GM23338 (cell line): ENCODE results near the gene PAGR1. TPM values are rescaled to one million over a fixed set of nuclear protein-coding genes. Genes with fewer than 3 reads are reported as not detected.

ENCODE experiments used
- ATAC-seq: fragments of 200-7000 bp; cut with Tn5 transposase; 3 replicates; pipeline ENCODE4 v1.9.1; 2020
- DNase-seq: peaks from one replicate; pipeline ENCODE4 v3.0.0-alpha.2; 2015; ENCODE audit warnings: low spot score
- H2AFZ ChIP-seq: fragments of 200-600 bp; sonication (generic); 2 replicates; pipeline ENCODE4 v1.8.0; 2016; ENCODE audit warnings: antibody characterized with exemption, mild to moderate bottlenecking, moderate library complexity
- H3F3A ChIP-seq: fragments of 200-600 bp; sonication (generic); replicated peaks from 2 replicates; pipeline ENCODE4 v1.8.0; 2017; ENCODE audit warnings: antibody characterized with exemption, mixed run types, low read depth
- H3K27ac ChIP-seq: fragments of 200-600 bp; sonication (generic); 2 replicates; pipeline ENCODE4 v1.6.1; 2016; ENCODE audit warnings: low read depth
- H3K27me3 ChIP-seq: fragments of 200-600 bp; sonication (generic); 2 replicates; pipeline ENCODE4 v1.8.0; 2016; ENCODE audit warnings: mild to moderate bottlenecking, mixed run types, moderate library complexity; ENCODE audit not compliant: insufficient read depth
- H3K36me3 ChIP-seq: fragments of 200-600 bp; sonication (generic); 2 replicates; pipeline ENCODE4 v1.8.0; 2016; ENCODE audit warnings: mild to moderate bottlenecking; ENCODE audit not compliant: insufficient read depth
- H3K4me1 ChIP-seq: fragments of 200-600 bp; sonication (generic); 2 replicates; pipeline ENCODE4 v1.8.0; 2016; ENCODE audit warnings: mild to moderate bottlenecking, moderate library complexity; ENCODE audit not compliant: insufficient read depth
- H3K4me2 ChIP-seq: fragments of 200-600 bp; sonication (generic); 2 replicates; pipeline ENCODE4 v1.7.1; 2017; ENCODE audit warnings: mixed run types
- H3K4me3 ChIP-seq: fragments of 200-600 bp; sonication (generic); 2 replicates; pipeline ENCODE4 v1.6.1; 2016; ENCODE audit warnings: mixed run types
- H3K79me2 ChIP-seq: fragments of 200-600 bp; sonication (generic); replicated peaks from 2 replicates; pipeline ENCODE4 v1.8.0; 2017; ENCODE audit warnings: mild to moderate bottlenecking; ENCODE audit not compliant: insufficient read depth
- H3K9me2 ChIP-seq: fragments of 200-600 bp; sonication (generic); 2 replicates; pipeline ENCODE4 v1.8.0; 2017; ENCODE audit not compliant: insufficient read depth
- H4K20me1 ChIP-seq: fragments of 200-600 bp; sonication (generic); replicated peaks from 2 replicates; pipeline ENCODE4 v1.8.0; 2017; ENCODE audit warnings: mild to moderate bottlenecking; ENCODE audit not compliant: insufficient read depth
- H3K27ac Mint-ChIP-seq: 2 replicates; pipeline ENCODE4 v1.8.0; 2020; ENCODE audit warnings: inconsistent platforms, mild to moderate bottlenecking, moderate library complexity, mixed read lengths
- H3K27me3 Mint-ChIP-seq: 3 replicates; pipeline ENCODE4 v1.8.0; 2022; ENCODE audit warnings: low read depth, mild to moderate bottlenecking, moderate library complexity, mixed read lengths, inconsistent platforms; ENCODE audit not compliant: insufficient read depth, poor library complexity
- H3K36me3 Mint-ChIP-seq: 3 replicates; pipeline ENCODE4 v1.8.0; 2021; ENCODE audit warnings: low read depth, mild to moderate bottlenecking, inconsistent platforms, moderate library complexity, mixed read lengths
- H3K4me1 Mint-ChIP-seq: 3 replicates; pipeline ENCODE4 v1.8.0; 2020; ENCODE audit warnings: mild to moderate bottlenecking, inconsistent platforms, mixed read lengths
- H3K4me3 Mint-ChIP-seq: 3 replicates; pipeline ENCODE4 v1.8.0; 2021; ENCODE audit warnings: moderate library complexity, mild to moderate bottlenecking, inconsistent platforms, mixed read lengths
- H3K9me3 Mint-ChIP-seq: 3 replicates; pipeline ENCODE4 v1.8.0; 2020; ENCODE audit warnings: moderate library complexity, mild to moderate bottlenecking, inconsistent platforms, mixed read lengths
- CREB1 ChIP-seq: fragments of 250-450 bp; sonication (Bioruptor Pico); IDR thresholded peaks from 2 replicates; pipeline ENCODE4 v1.5.0; 2020; ENCODE audit warnings: low read depth, mild to moderate bottlenecking, moderate library complexity
- CTCF ChIP-seq, 2 experiments: fragments of 200-600 bp in 1 of 2; sonication (generic) in 1 of 2; conservative IDR thresholded peaks; 2 replicates each; pipeline versions ENCODE4 v1.5.1 to v1.6.1; 2016 to 2017; ENCODE audit warnings: antibody characterized with exemption in 2 of 2, low read depth in 2 of 2, mild to moderate bottlenecking in 2 of 2, moderate library complexity in 1 of 2
- ETS1 ChIP-seq: IDR thresholded peaks from 2 replicates; pipeline ENCODE4 v1.6.1; 2016; ENCODE audit warnings: antibody characterized with exemption
- EZH2 ChIP-seq: fragments of 200-600 bp; sonication (generic); IDR thresholded peaks from one replicate; pipeline ENCODE4 v1.8.0; 2017; ENCODE audit warnings: antibody characterized with exemption, mild to moderate bottlenecking, low read depth; ENCODE audit not compliant: unreplicated experiment
- EZH2phosphoT487 ChIP-seq: fragments of 200-600 bp; sonication (generic); IDR thresholded peaks from one replicate; pipeline ENCODE4 v1.8.1; 2018; ENCODE audit warnings: antibody characterized with exemption; ENCODE audit not compliant: unreplicated experiment
- NANOG ChIP-seq: IDR thresholded peaks from 2 replicates; pipeline ENCODE4 v1.6.1; 2016; ENCODE audit warnings: antibody characterized with exemption, borderline replicate concordance
- POLR2AphosphoS5 ChIP-seq: IDR thresholded peaks from 2 replicates; pipeline ENCODE4 v1.6.1; 2016; ENCODE audit warnings: antibody characterized with exemption, low read depth
- REST ChIP-seq: IDR thresholded peaks from one replicate; pipeline ENCODE4 v1.6.1; 2018; ENCODE audit warnings: antibody characterized with exemption; ENCODE audit not compliant: unreplicated experiment
- STAT1 ChIP-seq: IDR thresholded peaks from one replicate; pipeline ENCODE4 v1.6.1; 2016; ENCODE audit warnings: antibody characterized with exemption; ENCODE audit not compliant: unreplicated experiment
- ZNF114 ChIP-seq: fragments of 250-450 bp; sonication (Bioruptor Pico); IDR thresholded peaks from 2 replicates; pipeline ENCODE4 v1.5.0; 2020; ENCODE audit warnings: mild to moderate bottlenecking, moderate library complexity
- ZNF331 ChIP-seq: fragments of 250-450 bp; sonication (Bioruptor Pico); IDR thresholded peaks from 2 replicates; pipeline ENCODE4 v1.5.0; 2020; ENCODE audit warnings: low read depth, mild to moderate bottlenecking, moderate library complexity
- long read RNA-seq: library from polyadenylated mRNA; unstranded; transcript quantifications from one replicate; pipeline ENCODE4 v2.0.0, GENCODE V29; 2020; ENCODE audit not compliant: unreplicated experiment
- polyA plus RNA-seq: library from polyadenylated mRNA; unstranded; fragments of >200 nt; fragmentation: Nextera tagmentation; extraction: Ambion mirVana; gene quantifications from 2 replicates; pipeline ENCODE4 v1.2.1, GENCODE V29; 2016
- total RNA-seq: library from RNA; depleted of rRNA; stranded (reverse); fragments of >200 nt; shearing (Covaris generic); gene quantifications from 2 replicates; pipeline ENCODE4 v1.2.3, GENCODE V29; 2014; rRNA removed

PAGR1 gene
- total RNA-seq (59.7 and 67.6 TPM in 2 replicates), polyA plus RNA-seq (76.7 and 78.7 TPM in 2 replicates)
- long read RNA-seq, transcript PAGR1-201 (3 exons, 1,702 nt), result major isoform, 74 of 75 reads
- long read RNA-seq, partial matches to known transcripts, result 1 of 75 reads
- long read RNA-seq, other reads (novel, unspliced or antisense), result 0 of 75 reads

- H3K79me2 ChIP-seq, result peaks cover 23% of the 10 kb centered on the region
- H3K4me3 ChIP-seq, result peak within 1 kb of the TSS; percentile 100
- H3K27ac ChIP-seq, result peak within 1 kb of the TSS; percentile 78
- Mint-ChIP-seq H3K9me3 (peaks cover 4% of the 10 kb centered on the region; the same call in 1 of the 3 replicates), H3K4me3 (peak within 1 kb of the TSS; percentile 96), H3K4me1 (peaks cover 53% of the 10 kb centered on the region), H3K36me3 (peaks cover 35% of the 10 kb centered on the region), H3K27me3 (peaks cover 29% of the 10 kb centered on the region), H3K27ac (peak within 1 kb of the TSS; percentile 98)
- TF ChIP-seq POLR2AphosphoS5 (peak; percentile 88), ETS1 (peak; percentile 79), EZH2 (no peak), ZNF114 (no peak), NANOG (no peak), STAT1 (no peak), CTCF (conservative IDR thresholded peaks at IDR 0.05; ENCODE audit: low read depth in 2 of 2) (peak; percentile 79 to 80), REST (peak; percentile 7), ZNF331 (CRISPR knock-in tag) (no peak), EZH2phosphoT487 (no peak), CREB1 (CRISPR knock-in tag) (peak; percentile 89)
- H3K4me1 ChIP-seq, result peaks cover 45% of the 10 kb centered on the region
- peak within 1 kb of the TSS; percentile 97 for H2AFZ ChIP-seq
- H3F3A ChIP-seq, result peaks cover 31% of the 10 kb centered on the region; the same call in 1 of the 2 replicates
- DNase-seq (peak; percentile 99), ATAC-seq (peak; percentile 46)
- H3K27me3 ChIP-seq, result no peaks in the 10 kb centered on the region
- H3K9me2 ChIP-seq, result no peaks in the 10 kb centered on the region
- H4K20me1 ChIP-seq, result 0 out of 2 replicates have a peak, but pooled peaks cover 2% of the 10 kb centered on the region
- peaks cover 13% of the 10 kb centered on the region for H3K36me3 ChIP-seq
- peak within 1 kb of the TSS; percentile 98 for H3K4me2 ChIP-seq
These were observed at the start of gene PAGR1 for GRCh38 chr16:29815793-29816693. PAGR1 (plus strand) TSS chr16:29816152; CDS start chr16:29816526, 374 bp downstream.
